Upper lobe of left lung (tissue), 6 donors: Measurements from ENCODE around the gene SEC14L5. TPM values are rescaled to one million over a fixed set of nuclear protein-coding genes. Genes with fewer than 3 reads are reported as not detected.
"Not testable (repeated sequence)": the region's sequence is repeated elsewhere in the genome, so short reads cannot be mapped to it uniquely, and the experiment has no call there.

Source experiments
- ATAC-seq, 2 donors: fragments of 200-7000 bp; cut with Tn5 transposase; one replicate each; pipeline ENCODE4 v1.9.1; 2022; ENCODE audit warnings: mild to moderate bottlenecking in 2 of 2, moderate library complexity in 2 of 2; ENCODE audit not compliant: low FRiP score in 2 of 2
- DNase-seq, 2 donors: peaks; one replicate each; pipeline ENCODE4 v3.0.0-alpha.2; 2019 to 2020
- H3K27ac ChIP-seq, 4 donors: fragments of 200-600 bp; sonication (generic); one replicate each; pipeline ENCODE4 v1.5.1; 2016 to 2019
- H3K27me3 ChIP-seq, 4 donors: fragments of 200-600 bp; sonication (generic); one replicate each; pipeline ENCODE4 v1.5.1; 2017 to 2019
- H3K36me3 ChIP-seq, 4 donors: fragments of 200-600 bp; sonication (generic); one replicate each; pipeline ENCODE4 v1.5.1; 2016 to 2019
- H3K4me1 ChIP-seq, 4 donors: fragments of 200-600 bp; sonication (generic); one replicate each; pipeline ENCODE4 v1.5.1; 2018 to 2019
- H3K4me3 ChIP-seq, 4 donors: fragments of 200-600 bp; sonication (generic); one replicate each; pipeline ENCODE4 v1.5.1; 2017 to 2019; ENCODE audit warnings: mild to moderate bottlenecking in 2 of 4, moderate library complexity in 1 of 4
- H3K9me3 ChIP-seq, 4 donors: fragments of 200-600 bp; sonication (generic); one replicate each; pipeline ENCODE4 v1.5.1; 2018 to 2019
- CTCF ChIP-seq, 6 experiments: fragments of 450-650 bp in 4 of 6; fragments of 200-600 bp in 2 of 6; sonication (generic) in 2 of 6; IDR thresholded peaks; one replicate each; pipeline ENCODE4 v1.5.1; 2016 to 2019; ENCODE audit warnings: antibody characterized with exemption in 6 of 6
- EP300 ChIP-seq, 4 donors: sonication (generic); formaldehyde crosslinking; IDR thresholded peaks; one replicate each; pipeline ENCODE4 v1.5.1; 2017; ENCODE audit warnings: antibody characterized with exemption in 4 of 4, control low read depth in 2 of 4
- POLR2A ChIP-seq, 4 donors: fragments of 450-650 bp; IDR thresholded peaks; one replicate each; pipeline ENCODE4 v1.5.1; 2016 to 2017; ENCODE audit warnings: antibody characterized with exemption in 4 of 4, mild to moderate bottlenecking in 2 of 4
- POLR2AphosphoS5 ChIP-seq, 2 donors: sonication (generic); formaldehyde crosslinking; IDR thresholded peaks; one replicate each; pipeline ENCODE4 v1.5.1; 2017; ENCODE audit warnings: antibody characterized with exemption in 2 of 2
- WGBS, 2 donors: methylation state at CpG; one replicate each; pipeline ENCODE4 v1.1.5; 2017 to 2018; 5-methylcytosine and 5-hydroxymethylcytosine counted together
- total RNA-seq, 6 donors: library from RNA; depleted of rRNA in 4 of 6; stranded (reverse); fragments of >200 nt in 4 of 6; gene quantifications; one replicate each; pipeline versions ENCODE4 v1.1.0 to v1.2.1, GENCODE V29; 2016 to 2021
- donor health status: DM: no; HTN: no; CAD: no; lungs with moderate emphysema.
- donor health status: DM: no; HTN: yes; CAD: no; lungs with severe emphysema.

The SEC14L5 gene
- total RNA-seq, 6 donors from 2014 or later, result 0.20 to 1.7 (median 0.49) TPM; not detected in 1

DNA sequence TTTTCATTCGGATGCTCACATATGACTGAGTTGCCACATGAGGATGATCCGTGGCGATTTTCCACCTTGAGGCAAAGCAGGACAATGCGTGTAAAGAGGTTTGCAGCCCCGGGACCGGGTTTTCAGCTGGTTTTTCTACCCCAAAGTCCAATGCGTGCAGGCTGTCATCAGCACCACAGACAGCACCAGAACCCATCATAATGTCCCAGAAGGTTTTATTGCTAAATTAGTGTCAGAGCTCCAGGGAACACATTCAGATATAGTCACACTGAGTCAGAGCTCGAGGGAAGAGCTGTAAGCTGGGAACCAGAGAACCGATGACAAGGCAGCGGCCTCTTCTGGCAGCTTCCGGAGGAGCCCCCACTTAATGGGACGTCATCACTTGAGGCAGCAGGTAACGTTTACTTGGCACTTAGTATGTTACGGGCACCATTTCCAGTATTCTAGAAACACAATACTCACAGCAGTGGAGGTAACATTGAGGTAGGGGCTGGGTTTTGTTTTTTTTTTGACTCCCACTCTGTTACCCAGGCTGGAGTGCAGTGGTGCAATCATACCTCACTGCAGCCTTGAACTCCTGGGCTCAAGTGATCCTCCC, 84.5 kb downstream of the SEC14L5 start:
- ATAC-seq (no peak), DNase-seq (no peak)
- Histone ChIP-seq H3K27me3 (no peaks in the 10 kb centered on the region), H3K9me3 (no peaks in the 10 kb centered on the region), H3K36me3 (peaks cover 0 to 28% (median 6%) of the 10 kb centered on the region in 4 donors), H3K4me3 (no peak overlapping the region), H3K27ac (no peak overlapping the region), H3K4me1 (no peaks in the 10 kb centered on the region)
- WGBS, 2 donors, result 69 to 78% methylated on average over 10 to 14 of the region's 14 CpGs
- TF ChIP-seq EP300 (IDR thresholded peaks at IDR 0.05), result no peak
- TF ChIP-seq CTCF (IDR thresholded peaks at IDR 0.05), result no peak
- TF ChIP-seq POLR2AphosphoS5 (IDR thresholded peaks at IDR 0.05), result no peak
- no peak for TF ChIP-seq POLR2A (IDR thresholded peaks at IDR 0.05)

DNA sequence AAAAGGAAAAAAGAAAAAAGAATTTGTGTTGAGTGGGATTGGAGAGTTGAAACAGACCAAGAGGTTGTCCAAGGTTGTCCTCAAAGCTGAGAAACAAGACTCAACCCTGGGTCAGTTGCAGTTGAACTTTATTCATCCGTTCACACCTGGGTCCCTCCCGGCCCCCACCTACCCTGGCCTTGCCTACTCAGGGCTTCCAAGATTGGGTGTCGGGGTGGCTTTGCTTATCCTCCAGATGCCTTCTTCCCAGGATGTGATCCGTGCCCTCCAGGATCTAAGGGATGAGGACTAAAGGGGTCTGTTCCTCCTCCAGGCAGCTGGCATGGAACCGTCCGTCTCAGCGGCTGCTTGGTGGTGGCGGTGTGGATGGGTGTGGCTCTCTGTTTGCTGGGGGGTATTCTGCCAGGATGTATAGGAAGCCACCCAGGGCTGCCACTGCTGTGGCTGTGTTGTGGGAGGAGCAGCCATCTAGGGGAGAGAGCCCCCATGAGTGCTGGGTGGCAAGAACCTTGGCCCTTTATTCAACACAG, 85.9 kb downstream of the SEC14L5 start:
- TF ChIP-seq POLR2AphosphoS5 (IDR thresholded peaks at IDR 0.05), result no peak
- TF ChIP-seq EP300 (IDR thresholded peaks at IDR 0.05), result no peak
- no peak for TF ChIP-seq CTCF (IDR thresholded peaks at IDR 0.05)
- TF ChIP-seq POLR2A (IDR thresholded peaks at IDR 0.05), result no peak
- no peaks in the 10 kb centered on the region for H3K9me3 ChIP-seq
- no peak for DNase-seq
- H3K4me1 ChIP-seq, result no peaks in the 10 kb centered on the region
- H3K36me3 ChIP-seq, result peaks cover 0 to 28% (median 6%) of the 10 kb centered on the region in 4 donors
- H3K4me3 ChIP-seq, result no peak overlapping the region
- H3K27ac ChIP-seq, result no peak overlapping the region
- 92 to 93% methylated on average over 8 of the region's 8 CpGs for WGBS, 2 donors
- ATAC-seq, result no peak
- H3K27me3 ChIP-seq, result no peaks in the 10 kb centered on the region

DNA sequence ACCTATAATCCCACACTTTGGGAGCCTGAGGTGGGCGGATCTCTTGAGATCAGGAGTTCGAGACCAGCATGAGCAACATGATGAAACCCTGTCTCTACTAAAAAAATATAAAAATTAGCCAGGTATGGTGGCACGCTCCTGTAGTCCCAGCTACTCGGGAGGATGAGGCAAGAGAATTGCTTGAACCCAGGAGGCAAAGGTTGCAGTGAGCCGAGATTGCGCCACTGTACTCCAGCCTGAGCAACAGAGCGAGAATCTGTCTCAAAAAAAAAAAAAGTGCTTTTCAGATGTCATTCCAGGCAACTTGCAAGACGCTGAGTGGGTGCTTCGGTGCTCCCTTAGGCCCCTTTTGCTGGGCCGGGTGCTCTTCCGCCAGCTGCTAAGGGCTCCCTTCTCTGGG, 86.5 kb downstream of the SEC14L5 start:
- not testable (repeated sequence) for H3K27me3 ChIP-seq, H3K4me3 ChIP-seq, H3K4me1 ChIP-seq, DNase-seq, ATAC-seq, H3K27ac ChIP-seq, H3K9me3 ChIP-seq
- 90 to 94% methylated on average over 11 of the region's 11 CpGs for WGBS, 2 donors
- peaks cover 0 to 28% (median 6%) of the 10 kb centered on the region in 4 donors for H3K36me3 ChIP-seq

GRCh38 chr16:5045499-5046115, 87.5 kb downstream of the SEC14L5 start:
- no peak for DNase-seq
- no peak for TF ChIP-seq POLR2AphosphoS5 (IDR thresholded peaks at IDR 0.05)

DNA sequence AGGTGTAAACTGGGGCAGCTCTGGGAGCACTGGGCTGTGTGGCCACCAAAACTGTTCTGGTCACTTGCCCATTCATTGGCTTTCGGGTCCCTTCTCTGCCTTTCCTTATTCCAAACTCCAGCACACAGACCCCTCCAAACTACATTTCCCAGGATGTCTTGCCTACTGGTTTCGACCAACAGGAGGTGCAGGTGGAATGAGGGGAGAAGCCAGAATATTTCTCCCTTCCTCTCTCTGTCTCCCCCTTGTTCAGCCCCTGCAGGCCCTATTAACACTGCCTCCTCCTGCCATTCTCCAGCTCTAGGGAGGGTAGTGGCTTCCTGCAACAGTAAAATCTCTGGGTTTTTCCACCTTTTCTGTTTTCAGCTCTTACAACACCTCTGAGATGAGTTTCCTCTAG, 88.8 kb downstream of the SEC14L5 start:
- no peak overlapping the region for H3K4me3 ChIP-seq
- WGBS, 2 donors, result 91 to 94% methylated on average over 2 of the region's 2 CpGs
- H3K36me3 ChIP-seq, result peaks cover 0 to 28% (median 6%) of the 10 kb centered on the region in 4 donors
- H3K27ac ChIP-seq, result no peak overlapping the region
- no peaks in the 10 kb centered on the region for H3K27me3 ChIP-seq
- ATAC-seq, result no peak
- no peak for DNase-seq
- no peak for TF ChIP-seq POLR2A (IDR thresholded peaks at IDR 0.05)
- no peak for TF ChIP-seq CTCF (IDR thresholded peaks at IDR 0.05)
- no peak for TF ChIP-seq EP300 (IDR thresholded peaks at IDR 0.05)
- no peak for TF ChIP-seq POLR2AphosphoS5 (IDR thresholded peaks at IDR 0.05)
- H3K4me1 ChIP-seq, result no peaks in the 10 kb centered on the region
- no peaks in the 10 kb centered on the region for H3K9me3 ChIP-seq

More at GRCh38 chr16:5045499-5046115, 87.5 kb downstream of the SEC14L5 start:
- Histone ChIP-seq H3K9me3 (no peaks in the 10 kb centered on the region), H3K4me3 (no peak overlapping the region), H3K4me1 (no peaks in the 10 kb centered on the region), H3K36me3 (peaks cover 0 to 28% (median 6%) of the 10 kb centered on the region in 4 donors), H3K27ac (no peak overlapping the region), H3K27me3 (no peaks in the 10 kb centered on the region)
- 40 to 85% methylated on average over 1 to 9 of the region's 10 CpGs for WGBS, 2 donors
- no peak for ATAC-seq
